SK-N-SH (cell line): ENCODE measurements around the gene KRAS. TPM values are rescaled to one million over a fixed set of nuclear protein-coding genes. Genes with fewer than 3 reads are reported as not detected.

Source experiments
- CTCF ChIA-PET: fragments of 300-600, 350-600 bp; formaldehyde crosslinking; extraction: SDS; loops from one replicate; lab custom pipeline; 2021; lab: Yijun Ruan, JAX
- POLR2A ChIA-PET: fragments of 350-600 bp; sonication (Branson Sonifier 250); formaldehyde crosslinking; extraction: SDS; loops from one replicate; lab custom pipeline; 2020; ENCODE audit warnings: antibody characterized with exemption, inconsistent platforms; lab: Yijun Ruan, JAX
- DNase-seq: peaks from one replicate; pipeline ENCODE4 v3.0.0; 2012
- H2AFZ ChIP-seq: fragments of 200-600 bp; sonication (generic); 2 replicates; pipeline ENCODE4 v1.8.1; 2016; ENCODE audit warnings: antibody characterized with exemption, mild to moderate bottlenecking, low read depth
- H3F3A ChIP-seq: fragments of 200-600 bp; sonication (generic); replicated peaks from 2 replicates; pipeline ENCODE3; 2016; ENCODE audit warnings: antibody characterized with exemption, mild to moderate bottlenecking; ENCODE audit not compliant: insufficient read depth
- H3K27ac ChIP-seq, 2 experiments: fragments of 200-500 bp in 1 of 2; fragments of 200-600 bp in 1 of 2; sonication (Bioruptor generic) in 1 of 2; sonication (generic), shearing (Covaris generic) in 1 of 2; 2 replicates each; pipeline versions ENCODE4 v1.5.1 to v1.6.1; 2014 to 2016; ENCODE audit warnings: low read depth in 2 of 2, inconsistent platforms in 1 of 2, low read length in 1 of 2, mild to moderate bottlenecking in 1 of 2, mixed read lengths in 1 of 2
- H3K27me3 ChIP-seq: fragments of 200-600 bp; sonication (generic), shearing (Covaris generic); 2 replicates; pipeline ENCODE4 v1.6.1; 2016; ENCODE audit warnings: mixed run types; ENCODE audit not compliant: insufficient read depth
- H3K36me3 ChIP-seq, 2 experiments: fragments of 200-500 bp in 1 of 2; fragments of 200-600 bp in 1 of 2; sonication (Bioruptor generic) in 1 of 2; sonication (generic) in 1 of 2; replicated peaks in 1 of 2; 2 replicates each; pipeline versions ENCODE3 to v1.5.1; 2014 to 2016; ENCODE audit warnings: low read length in 1 of 2, mild to moderate bottlenecking in 1 of 2; ENCODE audit not compliant: insufficient read depth in 2 of 2, control insufficient read depth in 1 of 2
- H3K4me1 ChIP-seq, 2 experiments: fragments of 200-500 bp in 1 of 2; fragments of 200-600 bp in 1 of 2; sonication (Bioruptor generic) in 1 of 2; sonication (generic), shearing (Covaris generic) in 1 of 2; 2 replicates each; pipeline versions ENCODE4 v1.5.1 to v1.6.1; 2014 to 2016; ENCODE audit warnings: low read depth in 1 of 2, low read length in 1 of 2, mixed run types in 1 of 2; ENCODE audit not compliant: insufficient read depth in 2 of 2, control insufficient read depth in 1 of 2
- H3K4me2 ChIP-seq: fragments of 200-600 bp; sonication (generic), shearing (Covaris generic); 2 replicates; pipeline ENCODE4 v1.6.1; 2017; ENCODE audit warnings: mixed run types
- H3K4me3 ChIP-seq, 2 experiments: fragments of 200-500 bp in 1 of 2; fragments of 200-600 bp in 1 of 2; sonication (Bioruptor generic) in 1 of 2; sonication (generic), shearing (Covaris generic) in 1 of 2; 2 replicates each; pipeline versions ENCODE4 v1.5.1 to v1.8.1; 2014 to 2016; ENCODE audit warnings: low read depth in 2 of 2, inconsistent platforms in 1 of 2, low read length in 1 of 2, mild to moderate bottlenecking in 1 of 2, mixed read lengths in 1 of 2, moderate library complexity in 1 of 2
- H3K79me2 ChIP-seq: fragments of 200-600 bp; sonication (generic); 2 replicates; pipeline ENCODE4 v1.8.1; 2017; ENCODE audit warnings: mild to moderate bottlenecking; ENCODE audit not compliant: insufficient read depth
- H3K9ac ChIP-seq: fragments of 200-600 bp; sonication (generic); 2 replicates; pipeline ENCODE4 v1.6.1; 2017; ENCODE audit warnings: mixed run types
- H3K9me2 ChIP-seq: fragments of 200-600 bp; sonication (generic); 2 replicates; pipeline ENCODE4 v1.6.1; 2017; ENCODE audit warnings: mixed run types
- H3K9me3 ChIP-seq: fragments of 200-600 bp; sonication (generic); 2 replicates; pipeline ENCODE4 v1.6.1; 2017; ENCODE audit warnings: mixed run types, mild to moderate bottlenecking, moderate library complexity
- H4K20me1 ChIP-seq: fragments of 200-600 bp; sonication (generic); 2 replicates; pipeline ENCODE4 v1.6.1; 2017; ENCODE audit warnings: mild to moderate bottlenecking, mixed run types; ENCODE audit not compliant: insufficient read depth
- CHD2 ChIP-seq: fragments of 150-350 bp; IDR thresholded peaks from 2 replicates; pipeline ENCODE4 v1.6.1; 2018; ENCODE audit warnings: low read length; ENCODE audit not compliant: partially characterized antibody
- ELF1 ChIP-seq: IDR thresholded peaks from 2 replicates; pipeline ENCODE4 v1.4.0; 2012
- EP300 ChIP-seq, 2 experiments: IDR thresholded peaks; 2 replicates each; pipeline versions ENCODE4 v1.4.0 to v1.6.1; 2012; ENCODE audit warnings: borderline replicate concordance in 1 of 2, low read depth in 1 of 2, low read length in 1 of 2
- FOSL2 ChIP-seq: IDR thresholded peaks from 2 replicates; pipeline ENCODE4 v1.4.0; 2012; ENCODE audit warnings: low read depth, mild to moderate bottlenecking, moderate library complexity, borderline replicate concordance
- GABPA ChIP-seq: IDR thresholded peaks from 2 replicates; pipeline ENCODE4 v1.4.0; 2012; ENCODE audit warnings: low read depth, mild to moderate bottlenecking
- JUND ChIP-seq: IDR thresholded peaks from 2 replicates; pipeline ENCODE4 v1.4.0; 2012
- MXI1 ChIP-seq: IDR thresholded peaks from 2 replicates; pipeline ENCODE4 v1.6.1; 2012; ENCODE audit warnings: mild to moderate bottlenecking, low read depth, low read length, improper control_type of control experiment
- NRF1 ChIP-seq: IDR thresholded peaks from 2 replicates; pipeline ENCODE4 v1.6.1; 2012; ENCODE audit warnings: low read depth, mild to moderate bottlenecking, low read length
- RAD21 ChIP-seq: IDR thresholded peaks from 2 replicates; pipeline ENCODE4 v1.6.1; 2012; ENCODE audit warnings: mild to moderate bottlenecking, low read length
- RCOR1 ChIP-seq: fragments of 150-350 bp; IDR thresholded peaks from 2 replicates; pipeline ENCODE4 v1.6.1; 2017; ENCODE audit warnings: antibody characterized with exemption, low read length
- RFX5 ChIP-seq: IDR thresholded peaks from 2 replicates; pipeline ENCODE4 v1.6.1; 2012; ENCODE audit warnings: mild to moderate bottlenecking, improper control_type of control experiment, low read length
- RXRA ChIP-seq: IDR thresholded peaks from 2 replicates; pipeline ENCODE4 v1.4.0; 2012; ENCODE audit warnings: low read depth, mild to moderate bottlenecking, borderline replicate concordance
- SIN3A ChIP-seq: IDR thresholded peaks from 2 replicates; pipeline ENCODE4 v1.6.1; 2012; ENCODE audit warnings: low read depth, mild to moderate bottlenecking, low read length, moderate library complexity, borderline replicate concordance
- TEAD4 ChIP-seq: IDR thresholded peaks from 2 replicates; pipeline ENCODE4 v1.4.0; 2012; ENCODE audit warnings: mild to moderate bottlenecking, borderline replicate concordance; ENCODE audit not compliant: insufficient read depth
- WGBS: methylation state at CpG from one replicate; pipeline ENCODE4 v1.1.6; 2017; ENCODE audit warnings: low lambda C conversion rate; 5-methylcytosine and 5-hydroxymethylcytosine counted together
- polyA plus RNA-seq, 3 experiments: library from polyadenylated mRNA; depleted of rRNA; stranded (reverse); fragments of >200 nt; gene quantifications; 2 replicates each; pipeline ENCODE4 v1.2.3, GENCODE V29; 2012
- TF ChIP-seq, protein P1 (sequence below): IDR thresholded peaks from 2 replicates; pipeline ENCODE4 v1.4.0; 2012; ENCODE audit warnings: low read depth, borderline replicate concordance
- TF ChIP-seq, protein P2 (sequence below): fragments of 150-350 bp; IDR thresholded peaks from 2 replicates; pipeline ENCODE4 v1.6.1; 2016; ENCODE audit warnings: mild to moderate bottlenecking, low read depth, low read length
- TF ChIP-seq, protein P3 (sequence below): IDR thresholded peaks from 2 replicates; pipeline ENCODE4 v1.4.0; 2012; ENCODE audit warnings: low read depth
- TF ChIP-seq, protein P4 (sequence below): fragments of 200-600 bp; sonication (generic); IDR thresholded peaks from 2 replicates; pipeline ENCODE4 v1.6.1; 2017; ENCODE audit warnings: antibody characterized with exemption, mild to moderate bottlenecking, moderate library complexity
- TF ChIP-seq, protein P5 (sequence below): fragments of 150-350 bp; IDR thresholded peaks from 2 replicates; pipeline ENCODE4 v1.6.1; 2017; ENCODE audit warnings: antibody characterized with exemption, low read length, low read depth, borderline replicate concordance

Gene KRAS
- polyA plus RNA-seq, 1 of the 3 experiments (the other 2 are of a cell fraction) = 8.0 TPM

DNA sequence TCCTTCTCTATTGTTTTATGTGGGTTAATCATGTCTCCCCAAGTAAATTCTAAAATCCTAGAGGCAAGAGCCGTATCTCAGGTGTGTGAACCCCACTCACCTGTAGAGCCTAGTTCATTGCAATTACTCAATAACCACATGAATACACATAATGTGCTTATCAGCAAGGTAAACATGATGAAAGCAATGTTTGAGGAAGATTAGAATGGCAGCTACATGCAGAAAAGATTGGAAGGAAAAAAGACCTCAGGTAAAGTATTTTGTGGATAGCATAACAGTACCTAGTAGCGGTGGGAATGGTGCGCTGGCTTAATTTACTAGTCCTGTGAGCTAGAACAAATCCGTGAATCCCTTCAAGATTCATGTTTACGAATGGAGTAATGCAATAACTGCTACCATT, 5.3 kb upstream of the KRAS start:
- Histone ChIP-seq H2AFZ (no peak overlapping the region), H3K27me3 (no peaks in the 10 kb centered on the region), H3K4me1 (peaks cover 0 to 11% of the 10 kb centered on the region in 2 experiments; a peak in 2 of 4 replicates), H4K20me1 (no peaks in the 10 kb centered on the region), H3K9me3 (no peaks in the 10 kb centered on the region), H3K9me2 (no peaks in the 10 kb centered on the region), H3K4me3 (no peak overlapping the region), H3K79me2 (no peaks in the 10 kb centered on the region), H3K4me2 (no peak overlapping the region), H3F3A (peaks cover 5% of the 10 kb centered on the region), H3K9ac (no peak overlapping the region), H3K36me3 (no peaks in the 10 kb centered on the region), H3K27ac (no peak overlapping the region)
- TF ChIP-seq CHD2 = no peak
- TF ChIP-seq, protein P1, sequence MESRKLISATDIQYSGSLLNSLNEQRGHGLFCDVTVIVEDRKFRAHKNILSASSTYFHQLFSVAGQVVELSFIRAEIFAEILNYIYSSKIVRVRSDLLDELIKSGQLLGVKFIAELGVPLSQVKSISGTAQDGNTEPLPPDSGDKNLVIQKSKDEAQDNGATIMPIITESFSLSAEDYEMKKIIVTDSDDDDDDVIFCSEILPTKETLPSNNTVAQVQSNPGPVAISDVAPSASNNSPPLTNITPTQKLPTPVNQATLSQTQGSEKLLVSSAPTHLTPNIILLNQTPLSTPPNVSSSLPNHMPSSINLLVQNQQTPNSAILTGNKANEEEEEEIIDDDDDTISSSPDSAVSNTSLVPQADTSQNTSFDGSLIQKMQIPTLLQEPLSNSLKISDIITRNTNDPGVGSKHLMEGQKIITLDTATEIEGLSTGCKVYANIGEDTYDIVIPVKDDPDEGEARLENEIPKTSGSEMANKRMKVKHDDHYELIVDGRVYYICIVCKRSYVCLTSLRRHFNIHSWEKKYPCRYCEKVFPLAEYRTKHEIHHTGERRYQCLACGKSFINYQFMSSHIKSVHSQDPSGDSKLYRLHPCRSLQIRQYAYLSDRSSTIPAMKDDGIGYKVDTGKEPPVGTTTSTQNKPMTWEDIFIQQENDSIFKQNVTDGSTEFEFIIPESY = no peak
- no peak for TF ChIP-seq SIN3A
- no peak for TF ChIP-seq RXRA
- TF ChIP-seq, protein P2, sequence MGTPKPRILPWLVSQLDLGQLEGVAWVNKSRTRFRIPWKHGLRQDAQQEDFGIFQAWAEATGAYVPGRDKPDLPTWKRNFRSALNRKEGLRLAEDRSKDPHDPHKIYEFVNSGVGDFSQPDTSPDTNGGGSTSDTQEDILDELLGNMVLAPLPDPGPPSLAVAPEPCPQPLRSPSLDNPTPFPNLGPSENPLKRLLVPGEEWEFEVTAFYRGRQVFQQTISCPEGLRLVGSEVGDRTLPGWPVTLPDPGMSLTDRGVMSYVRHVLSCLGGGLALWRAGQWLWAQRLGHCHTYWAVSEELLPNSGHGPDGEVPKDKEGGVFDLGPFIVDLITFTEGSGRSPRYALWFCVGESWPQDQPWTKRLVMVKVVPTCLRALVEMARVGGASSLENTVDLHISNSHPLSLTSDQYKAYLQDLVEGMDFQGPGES = no peak
- TF ChIP-seq, protein P3, sequence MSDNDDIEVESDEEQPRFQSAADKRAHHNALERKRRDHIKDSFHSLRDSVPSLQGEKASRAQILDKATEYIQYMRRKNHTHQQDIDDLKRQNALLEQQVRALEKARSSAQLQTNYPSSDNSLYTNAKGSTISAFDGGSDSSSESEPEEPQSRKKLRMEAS = no peak
- TF ChIP-seq JUND = no peak
- TF ChIP-seq, protein P4, sequence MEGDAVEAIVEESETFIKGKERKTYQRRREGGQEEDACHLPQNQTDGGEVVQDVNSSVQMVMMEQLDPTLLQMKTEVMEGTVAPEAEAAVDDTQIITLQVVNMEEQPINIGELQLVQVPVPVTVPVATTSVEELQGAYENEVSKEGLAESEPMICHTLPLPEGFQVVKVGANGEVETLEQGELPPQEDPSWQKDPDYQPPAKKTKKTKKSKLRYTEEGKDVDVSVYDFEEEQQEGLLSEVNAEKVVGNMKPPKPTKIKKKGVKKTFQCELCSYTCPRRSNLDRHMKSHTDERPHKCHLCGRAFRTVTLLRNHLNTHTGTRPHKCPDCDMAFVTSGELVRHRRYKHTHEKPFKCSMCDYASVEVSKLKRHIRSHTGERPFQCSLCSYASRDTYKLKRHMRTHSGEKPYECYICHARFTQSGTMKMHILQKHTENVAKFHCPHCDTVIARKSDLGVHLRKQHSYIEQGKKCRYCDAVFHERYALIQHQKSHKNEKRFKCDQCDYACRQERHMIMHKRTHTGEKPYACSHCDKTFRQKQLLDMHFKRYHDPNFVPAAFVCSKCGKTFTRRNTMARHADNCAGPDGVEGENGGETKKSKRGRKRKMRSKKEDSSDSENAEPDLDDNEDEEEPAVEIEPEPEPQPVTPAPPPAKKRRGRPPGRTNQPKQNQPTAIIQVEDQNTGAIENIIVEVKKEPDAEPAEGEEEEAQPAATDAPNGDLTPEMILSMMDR = no peak
- TF ChIP-seq RCOR1 = no peak
- no peak for TF ChIP-seq FOSL2
- TF ChIP-seq RFX5 = no peak
- no peak for TF ChIP-seq NRF1
- TF ChIP-seq TEAD4 = no peak
- TF ChIP-seq EP300 (IDR thresholded peaks at IDR 0.05; ENCODE audit: borderline replicate concordance in 1 of 2, low read depth in 1 of 2, low read length in 1 of 2) = no peak
- no peak for TF ChIP-seq RAD21
- TF ChIP-seq, protein P5, sequence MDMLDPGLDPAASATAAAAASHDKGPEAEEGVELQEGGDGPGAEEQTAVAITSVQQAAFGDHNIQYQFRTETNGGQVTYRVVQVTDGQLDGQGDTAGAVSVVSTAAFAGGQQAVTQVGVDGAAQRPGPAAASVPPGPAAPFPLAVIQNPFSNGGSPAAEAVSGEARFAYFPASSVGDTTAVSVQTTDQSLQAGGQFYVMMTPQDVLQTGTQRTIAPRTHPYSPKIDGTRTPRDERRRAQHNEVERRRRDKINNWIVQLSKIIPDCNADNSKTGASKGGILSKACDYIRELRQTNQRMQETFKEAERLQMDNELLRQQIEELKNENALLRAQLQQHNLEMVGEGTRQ = no peak
- TF ChIP-seq MXI1 = no peak
- TF ChIP-seq GABPA = no peak
- TF ChIP-seq ELF1 = no peak
- 85% methylated on average over 5 of the region's 5 CpGs for WGBS
- CTCF ChIA-PET = interaction anchor here (1.9 kb wide), 1 partner anchor 14 kb away, joined by 8 read pairs; no protein-coding TSS in a partner anchor
- no peak for DNase-seq
- POLR2A ChIA-PET = interaction anchor here (0.9 kb wide), 1 partner anchor 129 kb away, joined by 3 read pairs; no protein-coding TSS in a partner anchor
